Measurements from ENCODE around the gene ELOF1. TPM values are rescaled to one million over a fixed set of nuclear protein-coding genes. Genes with fewer than 3 reads are reported as not detected.

The ELOF1 gene
- total and polyA plus RNA-seq, 2 of the 13 experiments (the other 11 are each of a cell fraction or from before 2014, with no cell fraction given) = 14.5 to 43.2 TPM

DNA sequence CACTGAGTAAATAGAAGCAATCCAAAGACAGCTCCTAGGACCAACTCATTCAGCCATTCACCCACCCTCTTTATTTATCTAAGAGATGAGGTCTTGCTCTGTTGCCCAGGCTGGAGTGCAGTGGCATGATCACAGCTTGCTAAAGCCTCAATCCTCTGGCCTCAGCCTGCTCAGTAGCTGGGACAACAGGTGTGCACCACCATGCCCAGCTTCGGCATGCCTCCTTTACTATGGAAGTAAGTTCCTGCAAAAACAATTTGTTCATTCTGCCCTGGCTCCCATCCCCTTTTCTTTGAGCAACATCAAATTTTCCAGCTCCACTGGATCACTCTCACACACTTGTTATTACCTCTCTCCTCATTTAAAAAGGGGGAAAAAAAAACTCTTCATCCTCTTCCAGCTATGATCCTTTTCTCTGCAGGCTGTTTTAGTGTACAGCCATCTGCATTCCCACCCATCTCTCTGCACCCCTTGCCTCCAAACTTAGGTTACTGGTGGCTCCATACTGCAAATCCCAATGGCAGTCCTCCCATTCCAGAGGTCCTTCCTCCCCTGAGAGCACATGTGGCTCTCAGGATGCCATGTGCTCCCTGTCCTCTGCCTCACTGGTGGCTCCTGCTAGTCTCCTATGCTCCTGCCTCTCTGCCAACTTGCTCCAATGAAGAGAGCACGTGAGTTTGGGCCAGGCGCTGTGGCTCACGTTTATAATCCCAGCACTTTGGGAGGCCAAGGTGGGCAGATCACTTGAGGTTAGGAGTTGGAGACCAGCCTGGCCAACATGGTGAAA lies 2.2 kb downstream of the ELOF1 start (continued):
- TF ChIP-seq, protein P1, sequence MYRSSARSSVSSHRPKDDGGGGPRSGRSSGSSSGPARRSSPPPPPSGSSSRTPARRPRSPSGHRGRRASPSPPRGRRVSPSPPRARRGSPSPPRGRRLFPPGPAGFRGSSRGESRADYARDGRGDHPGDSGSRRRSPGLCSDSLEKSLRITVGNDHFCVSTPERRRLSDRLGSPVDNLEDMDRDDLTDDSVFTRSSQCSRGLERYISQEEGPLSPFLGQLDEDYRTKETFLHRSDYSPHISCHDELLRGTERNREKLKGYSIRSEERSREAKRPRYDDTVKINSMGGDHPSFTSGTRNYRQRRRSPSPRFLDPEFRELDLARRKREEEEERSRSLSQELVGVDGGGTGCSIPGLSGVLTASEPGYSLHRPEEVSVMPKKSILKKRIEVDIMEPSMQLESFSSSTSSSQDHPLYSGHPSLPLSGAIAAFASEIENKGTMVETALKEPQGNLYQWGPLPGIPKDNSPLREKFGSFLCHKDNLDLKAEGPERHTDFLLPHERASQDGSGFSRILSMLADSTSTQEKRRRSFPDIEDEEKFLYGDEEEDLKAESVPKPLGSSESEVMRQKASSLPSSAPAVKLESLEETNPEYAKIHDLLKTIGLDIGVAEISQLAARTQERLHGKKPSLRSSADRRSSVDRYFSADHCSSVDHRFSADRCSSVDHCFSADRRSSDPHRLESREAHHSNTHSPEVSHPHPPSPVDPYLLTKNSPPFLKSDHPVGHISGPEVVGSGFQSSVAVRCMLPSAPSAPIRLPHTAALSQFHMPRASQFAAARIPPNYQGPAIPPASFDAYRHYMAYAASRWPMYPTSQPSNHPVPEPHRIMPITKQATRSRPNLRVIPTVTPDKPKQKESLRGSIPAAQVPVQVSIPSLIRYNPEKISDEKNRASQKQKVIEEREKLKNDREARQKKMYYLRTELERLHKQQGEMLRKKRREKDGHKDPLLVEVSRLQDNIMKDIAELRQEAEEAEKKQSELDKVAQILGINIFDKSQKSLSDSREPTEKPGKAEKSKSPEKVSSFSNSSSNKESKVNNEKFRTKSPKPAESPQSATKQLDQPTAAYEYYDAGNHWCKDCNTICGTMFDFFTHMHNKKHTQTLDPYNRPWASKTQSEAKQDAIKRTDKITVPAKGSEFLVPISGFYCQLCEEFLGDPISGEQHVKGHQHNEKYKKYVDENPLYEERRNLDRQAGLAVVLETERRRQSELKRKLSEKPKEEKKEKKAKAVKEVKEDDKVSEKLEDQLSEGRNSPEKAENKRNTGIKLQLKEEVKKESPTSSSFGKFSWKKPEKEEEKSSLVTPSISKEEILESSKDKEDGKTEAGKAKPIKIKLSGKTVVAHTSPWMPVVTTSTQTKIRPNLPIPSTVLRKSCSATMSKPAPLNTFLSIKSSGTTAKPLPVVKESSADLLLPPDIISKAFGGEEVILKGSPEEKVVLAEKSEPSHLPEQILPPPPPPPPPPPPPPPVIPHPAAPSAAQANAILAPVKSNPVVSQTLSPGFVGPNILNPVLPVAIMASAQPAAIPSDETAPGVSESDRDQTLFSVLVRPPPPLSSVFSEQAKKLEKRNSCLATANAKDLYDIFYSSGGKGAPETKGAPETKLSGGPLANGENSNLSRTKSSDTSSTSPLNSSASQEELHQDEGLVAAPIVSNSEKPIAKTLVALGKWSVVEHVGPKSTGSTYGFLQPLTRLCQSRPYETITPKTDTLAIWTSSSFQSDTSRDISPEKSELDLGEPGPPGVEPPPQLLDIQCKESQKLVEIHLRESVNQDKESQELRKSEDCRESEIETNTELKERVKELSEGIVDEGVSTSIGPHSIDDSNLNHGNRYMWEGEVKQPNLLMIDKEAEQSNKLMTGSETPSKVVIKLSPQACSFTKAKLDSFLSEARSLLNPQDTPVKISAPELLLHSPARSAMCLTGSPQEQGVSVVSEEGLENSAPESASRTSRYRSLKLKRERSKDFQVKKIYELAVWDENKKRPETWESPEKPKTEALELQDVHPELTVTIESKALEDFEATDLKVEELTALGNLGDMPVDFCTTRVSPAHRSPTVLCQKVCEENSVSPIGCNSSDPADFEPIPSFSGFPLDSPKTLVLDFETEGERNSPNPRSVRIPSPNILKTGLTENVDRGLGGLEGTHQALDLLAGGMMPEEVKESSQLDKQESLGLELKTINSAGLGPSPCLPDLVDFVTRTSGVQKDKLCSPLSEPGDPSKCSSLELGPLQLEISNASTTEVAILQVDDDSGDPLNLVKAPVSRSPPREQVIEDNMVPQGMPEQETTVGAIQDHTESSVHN (CRISPR knock-in tag; IDR thresholded peaks at IDR 0.05) = no peak
- TF ChIP-seq, protein P2, sequence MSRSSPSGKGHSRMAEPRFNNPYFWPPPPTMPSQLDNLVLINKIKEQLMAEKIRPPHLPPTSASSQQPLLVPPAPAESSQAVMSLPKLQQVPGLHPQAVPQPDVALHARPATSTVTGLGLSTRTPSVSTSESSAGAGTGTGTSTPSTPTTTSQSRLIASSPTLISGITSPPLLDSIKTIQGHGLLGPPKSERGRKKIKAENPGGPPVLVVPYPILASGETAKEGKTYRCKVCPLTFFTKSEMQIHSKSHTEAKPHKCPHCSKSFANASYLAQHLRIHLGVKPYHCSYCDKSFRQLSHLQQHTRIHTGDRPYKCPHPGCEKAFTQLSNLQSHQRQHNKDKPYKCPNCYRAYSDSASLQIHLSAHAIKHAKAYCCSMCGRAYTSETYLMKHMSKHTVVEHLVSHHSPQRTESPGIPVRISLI (CRISPR knock-in tag; IDR thresholded peaks at IDR 0.05; ENCODE audit: borderline replicate concordance) = no peak
